Thyroid gland (tissue), 4 donors: ENCODE data around the gene IQGAP3. TPM values are rescaled to one million over a fixed set of nuclear protein-coding genes. Genes with fewer than 3 reads are reported as not detected.

Experiments used
- DNase-seq, 2 donors: peaks; one replicate each; pipeline ENCODE4 v3.0.0-alpha.2; 2019
- H3K27ac ChIP-seq, 3 donors: fragments of 200-600 bp; sonication (generic); 1 replicate in 2 of 3; 2 replicates in 1 of 3; pipeline ENCODE4 v1.5.1; 2016 to 2019; ENCODE audit warnings: mild to moderate bottlenecking in 1 of 3, moderate library complexity in 1 of 3
- H3K27me3 ChIP-seq: fragments of 200-600 bp; sonication (generic); one replicate; pipeline ENCODE4 v1.5.1; 2019
- H3K36me3 ChIP-seq, 2 donors: fragments of 200-600 bp; sonication (generic); one replicate each; pipeline ENCODE4 v1.5.1; 2016 to 2019
- H3K4me1 ChIP-seq, 2 donors: fragments of 200-600 bp; sonication (generic); one replicate each; pipeline ENCODE4 v1.5.1; 2017 to 2019
- H3K4me3 ChIP-seq, 3 donors: fragments of 200-600 bp; sonication (generic); replicated peaks in 1 of 3; 1 replicate in 2 of 3; 2 replicates in 1 of 3; pipeline ENCODE4 v1.5.1; 2016; ENCODE audit warnings: mild to moderate bottlenecking in 1 of 3
- H3K9me3 ChIP-seq: fragments of 200-600 bp; sonication (generic); one replicate; pipeline ENCODE4 v1.5.1; 2017
- CTCF ChIP-seq, 6 experiments: fragments of 200-600 bp in 3 of 6; fragments of 450-650 bp in 3 of 6; sonication (generic) in 3 of 6; IDR thresholded peaks; one replicate each; pipeline ENCODE4 v1.5.1; 2016 to 2019; ENCODE audit warnings: antibody characterized with exemption in 6 of 6, mild to moderate bottlenecking in 2 of 6, inconsistent platforms in 1 of 6, moderate library complexity in 1 of 6
- POLR2A ChIP-seq, 2 donors: fragments of 450-650 bp; IDR thresholded peaks; one replicate each; pipeline ENCODE4 v1.6.1; 2017; ENCODE audit warnings: antibody characterized with exemption in 2 of 2, mild to moderate bottlenecking in 2 of 2, moderate library complexity in 1 of 2
- WGBS, 2 donors: methylation state at CpG; one replicate each; pipeline ENCODE4 v1.1.5; 2017; 5-methylcytosine and 5-hydroxymethylcytosine counted together
- intact Hi-C: fragments of 100-400 bp; cut with DNase I; formaldehyde crosslinking; loops from one replicate; pipeline ENCODE4 v1.15.1; 2023
- total RNA-seq, 4 donors: library from RNA; depleted of rRNA; stranded (reverse); fragments of >200 nt; gene quantifications; one replicate each; pipeline ENCODE4 v1.2.3, GENCODE V29; 2016

Gene IQGAP3
- total RNA-seq, 4 donors from 2014 or later, result 0.15 to 1.4 (median 0.50) TPM

GRCh38 chr1:156502894-156503697 is 69.3 kb downstream of the IQGAP3 start:
- H3K4me3 ChIP-seq, result peak overlapping the region in 1 of 3 donors; percentile 16
- peaks cover 47 to 52% of the 10 kb centered on the region in 2 donors for H3K4me1 ChIP-seq
- 4 to 7% methylated on average over 10 to 12 of the region's 12 CpGs for WGBS, 2 donors

GRCh38 chr1:156502391-156502893 is 69.9 kb downstream of the IQGAP3 start:
- intact Hi-C loops, result no loop called here
- DNase-seq, result no peak
- TF ChIP-seq CTCF (IDR thresholded peaks at IDR 0.05) (no peak), POLR2A (IDR thresholded peaks at IDR 0.05) (no peak)
- H3K27me3 ChIP-seq, result no peaks in the 10 kb centered on the region
- 40 to 46% methylated on average over 1 of the region's 1 CpG for WGBS, 2 donors
- peaks cover 53% of the 10 kb centered on the region in 2 donors for H3K4me1 ChIP-seq
- H3K36me3 ChIP-seq, result no peaks in the 10 kb centered on the region
- H3K9me3 ChIP-seq, result no peaks in the 10 kb centered on the region
- H3K4me3 ChIP-seq, result peak overlapping the region in 1 of 3 donors; percentile 16
- peak overlapping the region; percentile 99 to 100 (median 100) for H3K27ac ChIP-seq

More at GRCh38 chr1:156502894-156503697, 69.3 kb downstream of the IQGAP3 start:
- TF ChIP-seq POLR2A (IDR thresholded peaks at IDR 0.05) (peak in 1 of 2 donors; percentile 78), CTCF (IDR thresholded peaks at IDR 0.05) (no peak)
- intact Hi-C loops, result no loop called here
- peak; percentile 92 for DNase-seq
- Histone ChIP-seq H3K36me3 (no peaks in the 10 kb centered on the region), H3K27me3 (no peaks in the 10 kb centered on the region), H3K9me3 (no peaks in the 10 kb centered on the region), H3K27ac (peak overlapping the region; percentile 99 to 100 (median 100))

- peak overlapping the region; percentile 97 to 99 (median 98) for H3K4me3 ChIP-seq
- H3K9me3 ChIP-seq, result no peaks in the 10 kb centered on the region
- intact Hi-C loops, result no loop called here
- H3K27ac ChIP-seq, result peak overlapping the region; percentile 99 to 100 (median 100)
- peak; percentile 95 to 96 for DNase-seq
- peaks cover 67% of the 10 kb centered on the region in 2 donors for H3K4me1 ChIP-seq
- H3K36me3 ChIP-seq, result no peaks in the 10 kb centered on the region
- WGBS, 2 donors, result 0% methylated on average over 14 to 27 of the region's 57 CpGs
- TF ChIP-seq CTCF (IDR thresholded peaks at IDR 0.05) (peak; percentile 11 to 47 (median 36)), POLR2A (IDR thresholded peaks at IDR 0.05) (peak; percentile 75 to 95)
- H3K27me3 ChIP-seq, result no peaks in the 10 kb centered on the region
These were observed 71.4 kb downstream of the IQGAP3 start for GRCh38 chr1:156500793-156501506.

GRCh38 chr1:156500543-156500792 is 71.9 kb downstream of the IQGAP3 start, which contains the start of gene MEF2D:
TSS of gene MEF2D (minus strand) at chr1:156500775. CDS start at chr1:156483292, 17,483 bp downstream.
- WGBS, 2 donors, result 0% methylated on average over 2 of the region's 27 CpGs; no CpG with 5 or more reads in 1 of the 2 donors
- intact Hi-C loops, result no loop called here
- no peak for DNase-seq
- H3K4me1 ChIP-seq, result peaks cover 65 to 66% of the 10 kb centered on the region in 2 donors
- H3K27ac ChIP-seq, result peak within 1 kb of the TSS; percentile 99 to 100 (median 100)
- H3K9me3 ChIP-seq, result no peaks in the 10 kb centered on the region
- H3K4me3 ChIP-seq, result peak within 1 kb of the TSS; percentile 97 to 99 (median 98)
- no peaks in the 10 kb centered on the region for H3K36me3 ChIP-seq
- no peaks in the 10 kb centered on the region for H3K27me3 ChIP-seq
- TF ChIP-seq POLR2A (IDR thresholded peaks at IDR 0.05) (peak in 1 of 2 donors; percentile 87), CTCF (IDR thresholded peaks at IDR 0.05) (no peak)
